Hematopoietic multipotent progenitor cell (in vitro differentiated cells): ENCODE measurements around the gene ANK3. TPM values are rescaled to one million over a fixed set of nuclear protein-coding genes. Genes with fewer than 3 reads are reported as not detected.

Experiments
- DNase-seq, 3 donors: peaks; one replicate each; pipeline ENCODE4 v3.0.0-alpha.2; 2011 to 2015; ENCODE audit warnings: low read depth in 2 of 3, low spot score in 2 of 3
- total RNA-seq: library from RNA; depleted of rRNA; stranded (reverse); fragments of >200 nt; gene quantifications from one replicate; pipeline ENCODE4 v1.2.3, GENCODE V29; 2012

The ANK3 gene
- total RNA-seq, 1 donor: 3.2 TPM

DNA sequence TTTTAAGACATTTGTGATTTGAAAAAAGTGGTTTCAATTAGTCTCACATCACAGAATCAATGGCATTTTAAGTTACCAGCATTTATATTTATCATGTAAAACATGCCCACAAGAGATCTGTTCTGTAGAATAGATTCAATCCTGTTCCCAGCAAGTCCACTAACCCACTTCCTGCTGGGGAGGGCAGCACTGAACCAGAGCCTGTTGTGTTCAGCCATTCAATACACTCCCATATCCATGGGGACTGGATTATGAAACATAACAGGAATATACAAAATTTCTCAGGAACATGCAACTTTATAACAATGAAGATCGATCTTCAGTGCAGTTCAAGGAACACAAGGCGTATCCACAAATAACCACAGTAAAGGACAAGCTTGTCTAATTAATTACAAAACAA is 24.4 kb upstream of the ANK3 start:
- DNase-seq: no peak

- no peak for DNase-seq
These were observed 23.8 kb upstream of the ANK3 start for GRCh38 chr10:60413306-60414012.

DNA sequence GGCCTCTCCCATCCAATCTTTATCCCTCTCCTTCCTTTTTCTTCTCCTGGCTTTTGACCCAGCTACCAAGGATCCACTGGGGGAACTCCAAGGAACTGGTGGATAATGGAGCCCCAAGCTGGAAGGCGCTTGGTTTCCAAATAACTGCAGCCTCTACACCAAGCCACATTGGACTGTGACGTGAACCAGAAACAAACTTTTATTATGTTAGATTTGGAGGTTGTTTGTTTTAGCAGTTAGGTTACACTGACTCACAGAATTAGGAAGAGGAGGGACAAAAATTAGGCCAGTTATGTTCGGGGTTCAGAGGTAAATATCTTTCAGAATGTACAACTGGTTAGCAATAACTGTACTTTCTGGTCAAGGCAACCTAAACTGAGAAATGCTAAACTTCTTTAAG is 21.3 kb upstream of the ANK3 start:
- no peak for DNase-seq

GRCh38 chr10:60409202-60409601 is 19.5 kb upstream of the ANK3 start:
- DNase-seq: no peak

- DNase-seq: no peak
These were observed 16.5 kb upstream of the ANK3 start for GRCh38 chr10:60406182-60406581.

GRCh38 chr10:60405172-60405571 is 15.5 kb upstream of the ANK3 start:
- DNase-seq: no peak

- DNase-seq: no peak
These were observed 13.6 kb upstream of the ANK3 start for GRCh38 chr10:60403168-60403873.

DNA sequence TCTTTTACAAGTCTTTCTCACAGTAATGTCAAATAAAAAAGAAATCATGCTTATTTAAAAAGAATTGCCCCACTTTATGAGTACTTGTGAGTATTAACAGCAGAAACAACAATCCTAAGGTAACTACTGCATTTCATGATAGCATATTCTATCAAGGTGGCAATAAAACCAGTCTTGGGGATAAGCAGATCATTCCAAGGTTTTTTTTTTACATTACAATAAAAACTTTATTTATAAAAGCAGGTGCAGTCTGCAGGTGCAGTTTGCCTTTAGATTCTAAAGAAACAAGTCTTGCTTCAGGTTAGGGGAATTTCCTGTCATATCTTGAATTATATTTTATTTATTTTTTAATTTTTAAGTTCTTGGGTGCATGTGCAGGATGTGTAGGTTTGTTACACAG is 10.7 kb upstream of the ANK3 start:
- DNase-seq: no peak

DNA sequence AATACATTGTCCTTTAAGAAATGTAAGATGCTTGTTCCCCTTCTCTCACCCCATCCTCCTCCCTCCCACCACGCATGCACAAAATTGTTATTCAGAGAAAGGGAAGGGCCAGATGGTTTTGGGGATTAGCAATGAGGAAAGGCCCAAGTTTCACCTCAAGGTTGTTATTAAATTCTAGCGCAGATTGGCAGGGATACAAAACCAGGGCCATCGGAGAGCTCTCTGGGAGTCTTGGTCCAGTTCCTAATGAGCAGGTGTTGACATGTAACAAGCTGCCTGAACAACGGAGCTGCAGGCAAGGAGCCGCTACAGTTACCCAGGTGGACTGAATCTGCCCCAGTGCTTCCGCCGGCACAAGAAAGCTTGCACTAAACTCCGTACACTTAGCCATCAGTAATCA is 9.7 kb upstream of the ANK3 start:
- DNase-seq: no peak

- DNase-seq: no peak
These were observed 8.1 kb upstream of the ANK3 start for GRCh38 chr10:60397792-60398191.

- no peak for DNase-seq
These were observed 7.1 kb upstream of the ANK3 start for GRCh38 chr10:60396766-60397165.

DNA sequence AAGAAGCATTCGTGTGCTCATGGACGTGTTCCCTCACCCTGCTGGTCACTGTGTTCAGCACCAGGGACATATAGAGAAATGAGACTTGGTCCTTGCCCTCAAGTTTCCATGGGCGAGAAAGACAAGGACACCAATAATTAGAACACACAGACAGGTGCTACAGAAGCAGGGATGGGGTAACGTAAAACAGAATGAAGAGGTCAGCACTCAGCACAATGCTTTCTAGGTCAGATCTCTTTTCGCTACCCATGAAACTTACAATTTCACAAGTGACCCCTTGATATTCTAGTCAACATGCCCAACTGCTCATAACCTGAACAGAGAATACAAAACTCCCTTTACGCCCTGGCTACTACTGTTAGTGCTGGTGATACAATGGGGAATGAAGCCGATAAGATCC is 6.0 kb upstream of the ANK3 start:
- DNase-seq: no peak

DNA sequence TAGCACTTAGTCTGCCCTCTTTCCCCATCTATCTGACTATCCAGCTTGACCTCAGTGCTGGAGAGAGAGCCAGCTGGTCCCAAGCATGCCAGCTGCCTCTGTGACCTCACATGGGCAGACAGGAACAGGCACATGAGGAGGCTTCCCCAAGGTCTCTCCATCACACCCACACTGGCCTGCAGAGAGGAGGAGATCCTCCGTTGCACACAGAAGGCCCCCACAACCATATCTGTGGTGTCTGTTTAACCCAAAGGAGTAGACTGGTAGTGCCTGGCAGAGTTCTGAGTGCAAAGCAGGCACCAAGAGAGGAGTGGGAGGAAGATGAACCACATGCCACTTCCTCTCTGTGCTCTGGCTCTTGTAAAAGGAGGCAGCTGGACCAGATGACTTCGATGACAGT is 4.8 kb upstream of the ANK3 start:
- DNase-seq: no peak

- no peak for DNase-seq
These were observed 550 bp upstream of the ANK3 start for GRCh38 chr10:60390224-60390626.

- DNase-seq: no peak
These were observed 870 bp downstream of the ANK3 start for GRCh38 chr10:60388709-60389301.

DNA sequence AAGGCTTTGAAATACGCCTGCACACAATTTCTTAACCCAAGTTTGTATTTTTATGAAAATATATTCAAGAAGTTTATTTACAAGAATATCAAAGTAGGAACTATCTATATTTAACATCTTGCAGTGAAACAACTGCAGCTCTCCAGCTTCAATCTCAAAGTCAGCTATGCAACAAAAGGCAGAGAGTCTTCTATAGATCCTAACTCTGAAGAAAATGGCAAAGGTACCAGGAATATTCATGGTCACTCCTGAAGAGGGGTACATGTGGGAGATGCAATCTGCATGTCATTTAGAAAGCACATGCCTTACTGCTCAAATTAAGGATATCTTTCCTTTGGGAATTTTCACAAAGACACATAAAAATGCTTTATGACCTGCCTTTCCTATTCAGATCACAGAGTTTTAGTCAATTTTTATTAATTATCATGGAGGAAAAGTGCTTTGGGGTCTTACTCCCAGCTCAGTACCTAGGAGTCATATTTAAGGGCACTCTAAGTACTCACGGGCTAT is 1.5 kb downstream of the ANK3 start:
- DNase-seq: no peak

DNA sequence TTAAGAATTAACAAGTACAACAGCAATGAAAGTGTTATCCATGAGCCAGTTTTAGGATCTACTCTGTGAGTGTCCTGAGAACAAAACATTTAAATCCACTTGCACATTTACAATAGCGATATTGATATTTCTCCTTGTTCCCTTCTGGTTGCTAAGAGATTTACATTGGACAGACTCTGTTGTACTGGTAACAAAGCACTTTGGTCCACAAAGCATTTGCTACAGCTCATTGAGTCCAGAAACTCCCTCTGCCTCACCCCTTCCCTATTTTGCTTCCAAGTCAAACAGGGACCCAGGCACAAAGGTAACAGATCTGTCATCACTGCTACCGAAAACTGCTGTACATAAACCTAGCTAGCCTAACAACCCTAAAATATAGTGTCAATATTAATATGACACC is 2.1 kb downstream of the ANK3 start:
- no peak for DNase-seq

- DNase-seq: no peak
These were observed 4.3 kb downstream of the ANK3 start for GRCh38 chr10:60385399-60385738.

- DNase-seq: no peak
These were observed 4.8 kb downstream of the ANK3 start for GRCh38 chr10:60384708-60385398.

DNA sequence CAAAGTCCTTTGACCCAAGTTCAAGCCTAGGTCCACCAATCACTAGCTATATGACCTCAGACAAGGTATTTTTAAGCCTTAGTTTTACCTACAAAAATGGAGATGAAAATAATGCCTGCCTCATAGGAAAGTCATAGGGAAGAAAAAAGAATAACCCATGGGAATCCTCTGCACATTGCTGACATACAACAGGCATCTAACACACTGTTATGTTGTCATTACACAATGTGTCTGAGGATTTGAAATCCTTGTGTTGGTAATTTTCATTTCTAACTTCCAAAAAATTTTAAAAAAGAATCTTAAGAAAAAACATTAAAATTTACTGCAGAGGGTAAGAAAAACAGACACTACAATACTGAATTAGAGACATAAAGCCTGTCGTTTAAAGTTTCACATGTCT is 5.7 kb downstream of the ANK3 start:
- DNase-seq: no peak

DNA sequence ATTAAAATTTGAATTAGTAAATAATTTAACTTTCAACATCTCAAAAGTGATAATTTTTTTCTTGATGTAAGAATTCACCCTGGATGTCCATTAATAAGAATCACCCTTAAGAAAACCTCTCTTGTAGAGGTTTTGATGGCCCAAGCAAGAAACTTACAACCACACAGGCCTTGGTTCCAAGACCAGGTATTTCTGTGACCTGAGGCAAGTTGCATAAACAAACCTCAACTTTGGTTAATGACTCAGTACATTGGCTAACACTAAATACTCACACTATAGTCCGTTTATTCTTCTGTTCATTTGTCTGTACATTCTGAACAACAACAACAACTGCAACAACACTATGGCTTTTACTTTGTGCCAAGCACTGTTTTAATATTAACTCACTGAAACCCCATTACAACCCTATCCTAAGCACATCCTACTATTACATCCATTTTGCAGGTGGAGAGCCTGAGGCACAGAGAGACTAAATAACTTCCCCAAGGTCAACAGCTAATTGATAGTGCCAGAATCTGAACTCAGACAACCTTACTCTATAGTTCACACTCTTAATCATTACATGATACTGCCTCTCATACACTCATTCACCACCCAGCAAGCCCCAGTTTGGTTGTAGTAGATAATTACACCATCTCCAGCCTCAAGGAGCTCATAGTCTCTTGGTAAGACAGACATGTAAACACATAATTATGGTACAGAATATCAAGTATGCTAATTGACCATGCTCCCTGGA is 6.6 kb downstream of the ANK3 start:
- no peak for DNase-seq
